ENCODE data around the gene TTC7B. TPM values are rescaled to one million over a fixed set of nuclear protein-coding genes. Genes with fewer than 3 reads are reported as not detected.

TTC7B gene
- total and polyA plus RNA-seq, 2 donors (not counting 1 experiment from before 2014, with no cell fraction given), result 18.8 to 37.5 TPM

- Histone ChIP-seq H3K9ac (ENCODE audit: insufficient read depth, low read length) (no peak overlapping the region), H2AFZ (ENCODE audit: low read length) (no peak overlapping the region), H3K4me1 (ENCODE audit: control insufficient read depth, extremely low read depth, insufficient read depth, low read length) (peaks cover 20% of the 10 kb centered on the region), H3K4me2 (ENCODE audit: extremely low read depth, insufficient read depth, low read length) (no peak overlapping the region), H3K79me2 (ENCODE audit: control insufficient read depth, insufficient read depth, low read length) (no peaks in the 10 kb centered on the region), H3K27me3 (ENCODE audit: control insufficient read depth, insufficient read depth, low read length) (no peaks in the 10 kb centered on the region), H4K20me1 (ENCODE audit: control insufficient read depth, extremely low read depth, insufficient read depth, low read length) (no peaks in the 10 kb centered on the region), H3K9me3 (ENCODE audit: control insufficient read depth, insufficient read depth, low read depth, low read length) (no peaks in the 10 kb centered on the region), H3K36me3 (ENCODE audit: control insufficient read depth, insufficient read depth, low read length) (peaks cover 2% of the 10 kb centered on the region), H3K4me3 (replicated peaks in 1 of 4; ENCODE audit: control extremely low read depth in 1 of 4, insufficient read depth in 1 of 4, low read depth in 3 of 4, low read length in 4 of 4) (no peak overlapping the region), H3K27ac (ENCODE audit: insufficient read depth, low read length) (no peak overlapping the region)
- DNase-seq (ENCODE audit: low read depth in 2 of 2), result no peak
- TF ChIP-seq CTCF (conservative IDR thresholded peaks at IDR 0.05 in 1 of 2, IDR thresholded peaks at IDR 0.05 in 1 of 2; ENCODE audit: low read depth in 1 of 2, low read length in 2 of 2), result no peak
- no peak for TF ChIP-seq EZH2 (IDR thresholded peaks at IDR 0.05; ENCODE audit: low read length, missing control alignments)
These were observed 141.5 kb downstream of the TTC7B start for GRCh38 chr14:90674716-90675115.

GRCh38 chr14:90674043-90674670, 142.1 kb downstream of the TTC7B start:
- H3K9ac ChIP-seq (ENCODE audit: insufficient read depth, low read length), result no peak overlapping the region
- no peaks in the 10 kb centered on the region for H3K79me2 ChIP-seq (ENCODE audit: control insufficient read depth, insufficient read depth, low read length)
- H3K4me2 ChIP-seq (ENCODE audit: extremely low read depth, insufficient read depth, low read length), result no peak overlapping the region
- H3K4me1 ChIP-seq (ENCODE audit: control insufficient read depth, extremely low read depth, insufficient read depth, low read length), result peaks cover 20% of the 10 kb centered on the region
- H4K20me1 ChIP-seq (ENCODE audit: control insufficient read depth, extremely low read depth, insufficient read depth, low read length), result no peaks in the 10 kb centered on the region
- H3K36me3 ChIP-seq (ENCODE audit: control insufficient read depth, insufficient read depth, low read length), result peaks cover 2% of the 10 kb centered on the region
- no peak for DNase-seq (ENCODE audit: low read depth in 2 of 2)
- H3K4me3 ChIP-seq (replicated peaks in 1 of 4; ENCODE audit: control extremely low read depth in 1 of 4, insufficient read depth in 1 of 4, low read depth in 3 of 4, low read length in 4 of 4), result no peak overlapping the region
- TF ChIP-seq EZH2 (IDR thresholded peaks at IDR 0.05; ENCODE audit: low read length, missing control alignments) (no peak), CTCF (conservative IDR thresholded peaks at IDR 0.05 in 1 of 2, IDR thresholded peaks at IDR 0.05 in 1 of 2; ENCODE audit: low read depth in 1 of 2, low read length in 2 of 2) (no peak)
- no peaks in the 10 kb centered on the region for H3K27me3 ChIP-seq (ENCODE audit: control insufficient read depth, insufficient read depth, low read length)
- H3K27ac ChIP-seq (ENCODE audit: insufficient read depth, low read length), result no peak overlapping the region
- H3K9me3 ChIP-seq (ENCODE audit: control insufficient read depth, insufficient read depth, low read depth, low read length), result no peaks in the 10 kb centered on the region
- no peak overlapping the region for H2AFZ ChIP-seq (ENCODE audit: low read length)

GRCh38 chr14:90671382-90672234, 144.6 kb downstream of the TTC7B start:
- H3K36me3 ChIP-seq (ENCODE audit: control insufficient read depth, insufficient read depth, low read length), result no peaks in the 10 kb centered on the region
- no peaks in the 10 kb centered on the region for H3K9me3 ChIP-seq (ENCODE audit: control insufficient read depth, insufficient read depth, low read depth, low read length)
- no peak overlapping the region for H3K27ac ChIP-seq (ENCODE audit: insufficient read depth, low read length)
- H3K4me3 ChIP-seq (replicated peaks in 1 of 4; ENCODE audit: control extremely low read depth in 1 of 4, insufficient read depth in 1 of 4, low read depth in 3 of 4, low read length in 4 of 4), result no peak overlapping the region
- peaks cover under 1% of the 10 kb centered on the region for H3K4me1 ChIP-seq (ENCODE audit: control insufficient read depth, extremely low read depth, insufficient read depth, low read length)
- no peak for TF ChIP-seq CTCF (conservative IDR thresholded peaks at IDR 0.05 in 1 of 2, IDR thresholded peaks at IDR 0.05 in 1 of 2; ENCODE audit: low read depth in 1 of 2, low read length in 2 of 2)
- no peak for TF ChIP-seq EZH2 (IDR thresholded peaks at IDR 0.05; ENCODE audit: low read length, missing control alignments)
- H4K20me1 ChIP-seq (ENCODE audit: control insufficient read depth, extremely low read depth, insufficient read depth, low read length), result no peaks in the 10 kb centered on the region
- no peak overlapping the region for H2AFZ ChIP-seq (ENCODE audit: low read length)
- no peak overlapping the region for H3K9ac ChIP-seq (ENCODE audit: insufficient read depth, low read length)
- DNase-seq (ENCODE audit: low read depth in 2 of 2), result no peak
- no peaks in the 10 kb centered on the region for H3K27me3 ChIP-seq (ENCODE audit: control insufficient read depth, insufficient read depth, low read length)
- no peaks in the 10 kb centered on the region for H3K79me2 ChIP-seq (ENCODE audit: control insufficient read depth, insufficient read depth, low read length)
- H3K4me2 ChIP-seq (ENCODE audit: extremely low read depth, insufficient read depth, low read length), result no peak overlapping the region

Measured in fibroblast of lung (primary cell).